SU-DHL-6 (cell line): ENCODE measurements around the gene TMEM94.

Experiments
- CTCF ChIP-seq: fragments of 200-600 bp; sonication (generic); IDR thresholded peaks from one replicate; pipeline ENCODE4 v1.5.1; 2017; ENCODE audit warnings: antibody characterized with exemption, mild to moderate bottlenecking, low read length, moderate library complexity; ENCODE audit not compliant: insufficient read depth, poor library complexity, severe bottlenecking
- EZH2phosphoT487 ChIP-seq: fragments of 200-600 bp; sonication (generic), shearing (Covaris generic); conservative IDR thresholded peaks from 2 replicates; pipeline ENCODE4 v1.6.1; 2018; ENCODE audit warnings: mild to moderate bottlenecking, antibody characterized with exemption, low read length, moderate library complexity, mixed read lengths

GRCh38 chr17:75498726-75499213 is 42.3 kb downstream of the TMEM94 start:
- TF ChIP-seq CTCF (no peak), EZH2phosphoT487 (no peak)
